ENCODE data around the gene RAB34. TPM values are rescaled to one million over a fixed set of nuclear protein-coding genes. Genes with fewer than 3 reads are reported as not detected.

The RAB34 gene
- total and polyA plus RNA-seq, 9 of the 15 experiments (the other 6 are each of a cell fraction or from before 2014, with no cell fraction given): 0.07 to 3.8 (median 0.46) TPM; not detected in 1

- POLR2A ChIA-PET: interaction anchor here (0.6 to 4.0 kb wide), 12 partner anchors 9 to 67 kb away, joined by 3 to 27 read pairs (median 4); partner anchors contain the start of genes RPL23A, SDF2 and SUPT6H
- peak overlapping the region in 1 of 2 experiments; percentile 39; a peak in 2 of 4 replicates for H3K9ac ChIP-seq (ENCODE audit: insufficient read depth in 1 of 2, low read depth in 2 of 2, low read length in 2 of 2)
- ATAC-seq: no peak
Measured at GRCh38 chr17:28704219-28704858, 13.3 kb downstream of the RAB34 start.

GRCh38 chr17:28703552-28704218 is 14.0 kb downstream of the RAB34 start:
- Histone ChIP-seq H3K79me2 (ENCODE audit: control insufficient read depth, insufficient read depth, low read length) (no peaks in the 10 kb centered on the region), H3K4me1 (replicated peaks in 1 of 2; ENCODE audit: control insufficient read depth in 2 of 2, insufficient read depth in 2 of 2, low read length in 2 of 2) (peaks cover 2 to 7% of the 10 kb centered on the region in 2 experiments; a peak in 3 of 5 replicates), H3K27me3 (ENCODE audit: control insufficient read depth in 2 of 2, insufficient read depth in 2 of 2, low read length in 2 of 2) (no peaks in the 10 kb centered on the region), H3K9ac (ENCODE audit: insufficient read depth in 1 of 2, low read depth in 2 of 2, low read length in 2 of 2) (0 out of 4 replicates have a peak overlapping the region, but pooled peaks of 1 of the 2 experiments have one; percentile 39), H3K4me3 (no peak overlapping the region), H3K27ac (ENCODE audit: extremely low read depth, low read depth, low read length) (no peak overlapping the region), H3K9me3 (replicated peaks; ENCODE audit: control insufficient read depth, insufficient read depth, low read depth, low read length) (no peaks in the 10 kb centered on the region), H2AFZ (ENCODE audit: low read depth, low read length) (no peak overlapping the region), H3K9me1 (ENCODE audit: control insufficient read depth, insufficient read depth, low read length) (no peaks in the 10 kb centered on the region), H3K36me3 (ENCODE audit: control insufficient read depth, insufficient read depth, low read length) (peaks cover 65% of the 10 kb centered on the region), H3K4me2 (ENCODE audit: insufficient read depth, low read length) (no peak overlapping the region), H4K20me1 (replicated peaks; ENCODE audit: control insufficient read depth, insufficient read depth, low read length) (no peaks in the 10 kb centered on the region; the same call in 1 of the 2 replicates)
- ATAC-seq (no peak), FAIRE-seq (no peak), DNase-seq (ENCODE audit: extremely low read depth in 1 of 4, low spot score in 3 of 4) (peak in 1 of 4 experiments; percentile 19)
- ChIA-PET POLR2A (interaction anchor here (0.7 to 4.0 kb wide), 8 partner anchors 8 to 42 kb away, joined by 3 to 27 read pairs (median 5); partner anchors contain the start of genes PROCA1, RPL23A, SDF2 and SUPT6H), CTCF (ENCODE audit: low intra/inter-chr PET ratio) (interaction anchor here (0.6 kb wide), 1 partner anchor 21 kb away, joined by 3 read pairs; no protein-coding TSS in a partner anchor)
- intact Hi-C loops (cut with micrococcal nuclease): no loop called here
- in situ Hi-C loops (cut with MboI): no loop called here
- BruUV-seq (replicated peaks): no TSS peak
- WGBS (ENCODE audit: insufficient coverage, low coverage, missing lambda C conversion rate): 81% methylated on average over 16 of the region's 16 CpGs
- TF ChIP-seq ZNF24 (IDR thresholded peaks at IDR 0.05): no peak
- TF ChIP-seq ZNF347 (CRISPR knock-in tag; IDR thresholded peaks at IDR 0.05; ENCODE audit: low read depth): no peak
- TF ChIP-seq TAF1 (IDR thresholded peaks at IDR 0.05; ENCODE audit: control insufficient read depth, extremely low read depth, insufficient read depth, low read length, severe bottlenecking): no peak
- TF ChIP-seq MCM7 (IDR thresholded peaks at IDR 0.05): no peak
- no peak for TF ChIP-seq HSF4 (CRISPR knock-in tag; IDR thresholded peaks at IDR 0.05; ENCODE audit: borderline replicate concordance)
- no peak for TF ChIP-seq TBP (optimal IDR thresholded peaks at IDR 0.05; ENCODE audit: low read depth, low read length)
- no peak for TF ChIP-seq TCF7L2 (IDR thresholded peaks at IDR 0.05; ENCODE audit: low read depth, low read length)
- TF ChIP-seq THRB (CRISPR knock-in tag; conservative IDR thresholded peaks at IDR 0.05): no peak

More at GRCh38 chr17:28704219-28704858, 13.3 kb downstream of the RAB34 start:
- in situ Hi-C loops (cut with MboI) (no loop called here), intact Hi-C loops (cut with micrococcal nuclease) (no loop called here)
- Histone ChIP-seq H3K27ac (ENCODE audit: extremely low read depth, low read depth, low read length) (no peak overlapping the region), H3K27me3 (ENCODE audit: control insufficient read depth in 2 of 2, insufficient read depth in 2 of 2, low read length in 2 of 2) (no peaks in the 10 kb centered on the region), H3K4me3 (no peak overlapping the region), H4K20me1 (replicated peaks; ENCODE audit: control insufficient read depth, insufficient read depth, low read length) (no peaks in the 10 kb centered on the region; the same call in 1 of the 2 replicates), H3K36me3 (ENCODE audit: control insufficient read depth, insufficient read depth, low read length) (peaks cover 59% of the 10 kb centered on the region), H2AFZ (ENCODE audit: low read depth, low read length) (no peak overlapping the region), H3K79me2 (ENCODE audit: control insufficient read depth, insufficient read depth, low read length) (no peaks in the 10 kb centered on the region), H3K9me1 (ENCODE audit: control insufficient read depth, insufficient read depth, low read length) (no peaks in the 10 kb centered on the region), H3K4me1 (replicated peaks in 1 of 2; ENCODE audit: control insufficient read depth in 2 of 2, insufficient read depth in 2 of 2, low read length in 2 of 2) (peaks cover 2 to 10% of the 10 kb centered on the region in 2 experiments; a peak in 3 of 5 replicates), H3K4me2 (ENCODE audit: insufficient read depth, low read length) (no peak overlapping the region), H3K9me3 (replicated peaks; ENCODE audit: control insufficient read depth, insufficient read depth, low read depth, low read length) (no peaks in the 10 kb centered on the region)
- CTCF ChIA-PET (ENCODE audit: low intra/inter-chr PET ratio): no interaction called here
- 92% methylated on average over 14 of the region's 14 CpGs for WGBS (ENCODE audit: insufficient coverage, low coverage, missing lambda C conversion rate)
- no TSS peak for BruUV-seq (replicated peaks)
- no peak for TF ChIP-seq RBFOX2 (IDR thresholded peaks at IDR 0.05; ENCODE audit: low read depth, low read length)
- TF ChIP-seq POLR2G (IDR thresholded peaks at IDR 0.05; ENCODE audit: low read depth, low read length): peak; percentile 59; the same call in 1 of the 2 replicates
- DNase-seq (ENCODE audit: extremely low read depth in 1 of 4, low spot score in 3 of 4): peak in 1 of 4 experiments; percentile 15
- FAIRE-seq: no peak
